Measurements from ENCODE around the gene RHCG. TPM values are rescaled to one million over a fixed set of nuclear protein-coding genes. Genes with fewer than 3 reads are reported as not detected.

RHCG gene
- total RNA-seq, 2 experiments from 2014 or later: not detected

DNA sequence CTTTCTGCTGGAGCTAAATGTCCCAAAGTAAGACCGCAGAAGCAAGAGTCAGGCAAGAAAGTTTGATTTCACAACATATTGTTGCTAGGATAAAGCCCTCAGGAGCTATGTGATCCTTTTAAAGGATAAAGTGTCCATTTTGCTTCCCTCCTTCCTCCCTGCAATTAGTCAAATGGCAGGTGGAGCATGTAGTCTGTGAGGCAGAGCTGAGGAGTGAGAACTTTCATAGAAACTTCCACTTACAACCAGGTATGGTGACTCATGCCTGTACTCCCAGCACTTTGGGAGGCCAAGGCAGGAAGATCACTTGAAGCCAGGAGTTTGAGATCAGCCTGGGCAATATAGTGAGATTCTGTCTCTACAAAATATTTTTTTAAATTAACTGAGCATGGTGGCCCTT is 25.2 kb upstream of the RHCG start:
- Histone ChIP-seq H3K4me3 (ENCODE audit: low read depth, low read length, poor library complexity, severe bottlenecking) (no peak overlapping the region), H3K27ac (ENCODE audit: low read depth, low read length, poor library complexity, severe bottlenecking) (no peak overlapping the region), H3K4me2 (ENCODE audit: low read length) (no peak overlapping the region), H3K9me3 (ENCODE audit: low read length) (no peaks in the 10 kb centered on the region), H4K20me1 (ENCODE audit: insufficient read depth, low read length) (no peaks in the 10 kb centered on the region), H3K79me2 (ENCODE audit: insufficient read depth, low read depth, low read length) (no peaks in the 10 kb centered on the region), H3K9me2 (ENCODE audit: insufficient read depth, low read length) (no peaks in the 10 kb centered on the region), H2AFZ (ENCODE audit: low read length) (no peak overlapping the region), H3K4me1 (ENCODE audit: insufficient read depth, low read length, poor library complexity, severe bottlenecking) (no peaks in the 10 kb centered on the region), H3K36me3 (ENCODE audit: insufficient read depth, low read length) (no peaks in the 10 kb centered on the region)
- no peak for DNase-seq (ENCODE audit: low spot score)
- no TSS peak for BruUV-seq (replicated peaks)
- TF ChIP-seq EZH2phosphoT487 (IDR thresholded peaks at IDR 0.05; ENCODE audit: borderline replicate concordance, low read depth, low read length): no peak
- no peak for TF ChIP-seq CTCF (conservative IDR thresholded peaks at IDR 0.05; ENCODE audit: low read length)
- ChIA-PET CTCF (ENCODE audit: unreplicated experiment) (no interaction called here), POLR2A (interaction anchor here (1.0 kb wide), 2 partner anchors 9 to 54 kb away, joined by 4 read pairs; partner anchors contain the start of gene TICRR)
- intact Hi-C loops (cut with micrococcal nuclease; ENCODE audit: unreplicated experiment): no loop called here

DNA sequence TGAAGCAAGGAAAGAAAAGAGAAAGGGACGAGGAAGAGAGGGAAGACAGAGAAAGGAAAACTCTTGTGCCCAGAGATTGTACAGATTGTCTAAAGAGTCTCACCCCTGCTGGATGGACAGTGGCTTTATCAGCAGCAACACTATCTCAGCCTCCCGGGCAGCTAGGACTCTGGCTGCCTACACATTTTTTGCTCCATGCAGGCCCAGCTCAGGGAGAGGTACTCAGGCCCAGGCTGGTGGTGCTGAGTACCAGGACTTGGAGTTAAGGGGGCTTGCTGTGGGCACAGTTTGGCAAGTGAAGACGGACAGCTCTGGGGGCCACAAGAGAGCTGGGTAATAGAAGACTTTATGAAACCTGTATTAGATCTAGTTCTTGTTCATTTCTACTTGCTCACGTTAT is 19.1 kb upstream of the RHCG start:
- Histone ChIP-seq H3K4me1 (ENCODE audit: insufficient read depth, low read length, poor library complexity, severe bottlenecking) (no peaks in the 10 kb centered on the region), H3K4me2 (ENCODE audit: low read length) (no peak overlapping the region), H4K20me1 (ENCODE audit: insufficient read depth, low read length) (no peaks in the 10 kb centered on the region), H3K4me3 (ENCODE audit: low read depth, low read length, poor library complexity, severe bottlenecking) (no peak overlapping the region), H3K36me3 (ENCODE audit: insufficient read depth, low read length) (no peaks in the 10 kb centered on the region), H3K79me2 (ENCODE audit: insufficient read depth, low read depth, low read length) (no peaks in the 10 kb centered on the region), H2AFZ (ENCODE audit: low read length) (no peak overlapping the region), H3K9me2 (ENCODE audit: insufficient read depth, low read length) (no peaks in the 10 kb centered on the region), H3K27ac (ENCODE audit: low read depth, low read length, poor library complexity, severe bottlenecking) (no peak overlapping the region), H3K9me3 (ENCODE audit: low read length) (no peaks in the 10 kb centered on the region)
- CTCF ChIA-PET (ENCODE audit: unreplicated experiment): no interaction called here
- POLR2A ChIA-PET: no interaction called here
- TF ChIP-seq CTCF (conservative IDR thresholded peaks at IDR 0.05; ENCODE audit: low read length) (no peak), EZH2phosphoT487 (IDR thresholded peaks at IDR 0.05; ENCODE audit: borderline replicate concordance, low read depth, low read length) (no peak)
- DNase-seq (ENCODE audit: low spot score): no peak
- intact Hi-C loops (cut with micrococcal nuclease; ENCODE audit: unreplicated experiment): no loop called here
- no TSS peak for BruUV-seq (replicated peaks)

DNA sequence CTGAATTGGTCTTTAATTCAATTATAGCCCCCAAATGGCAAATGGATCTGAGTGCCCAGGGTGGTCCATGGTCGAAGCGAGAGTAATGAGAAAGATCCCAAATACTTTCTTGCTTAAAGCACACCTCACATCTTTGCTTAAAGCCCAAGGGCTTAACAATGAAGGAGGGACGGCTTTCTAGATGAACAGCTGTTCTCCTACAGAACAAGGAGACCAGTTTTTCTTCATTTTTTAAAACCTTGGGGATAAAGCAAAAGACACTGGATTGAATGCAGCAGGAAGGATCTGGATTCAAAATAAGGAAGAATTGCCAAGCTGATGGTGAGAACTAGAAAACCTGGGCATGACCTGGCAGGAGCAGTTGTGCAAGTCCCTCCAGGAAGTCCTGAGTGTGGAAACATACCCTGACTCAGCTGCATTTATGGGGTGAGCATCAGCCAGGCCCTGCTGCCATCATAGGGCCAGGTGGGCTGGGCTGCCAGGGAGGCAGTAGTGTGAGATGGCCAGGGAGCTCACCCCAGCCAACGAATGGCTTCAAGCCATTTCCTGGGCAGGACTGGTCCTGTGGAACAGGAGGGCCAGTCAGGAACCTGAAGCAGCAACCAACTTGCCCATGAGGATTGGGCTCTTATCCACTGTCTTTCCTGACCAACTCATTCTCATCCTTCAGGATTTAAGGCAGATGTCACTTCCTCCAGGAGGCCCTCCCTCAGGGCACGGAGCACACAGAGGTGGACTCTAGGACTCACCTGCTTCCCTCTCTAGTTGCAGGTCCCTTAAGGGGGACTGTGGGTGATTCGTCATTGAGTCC is 18.4 kb upstream of the RHCG start:
- DNase-seq (ENCODE audit: low spot score): no peak
- H2AFZ ChIP-seq (ENCODE audit: low read length): no peak overlapping the region
- H3K4me2 ChIP-seq (ENCODE audit: low read length): no peak overlapping the region
- no peaks in the 10 kb centered on the region for H3K79me2 ChIP-seq (ENCODE audit: insufficient read depth, low read depth, low read length)
- H3K27ac ChIP-seq (ENCODE audit: low read depth, low read length, poor library complexity, severe bottlenecking): no peak overlapping the region
- H3K36me3 ChIP-seq (ENCODE audit: insufficient read depth, low read length): no peaks in the 10 kb centered on the region
- BruUV-seq (replicated peaks): no TSS peak
- H3K4me1 ChIP-seq (ENCODE audit: insufficient read depth, low read length, poor library complexity, severe bottlenecking): no peaks in the 10 kb centered on the region
- intact Hi-C loops (cut with micrococcal nuclease; ENCODE audit: unreplicated experiment): no loop called here
- ChIA-PET CTCF (ENCODE audit: unreplicated experiment) (no interaction called here), POLR2A (no interaction called here)
- no peak overlapping the region for H3K4me3 ChIP-seq (ENCODE audit: low read depth, low read length, poor library complexity, severe bottlenecking)
- H3K9me3 ChIP-seq (ENCODE audit: low read length): no peaks in the 10 kb centered on the region
- no peaks in the 10 kb centered on the region for H4K20me1 ChIP-seq (ENCODE audit: insufficient read depth, low read length)
- TF ChIP-seq CTCF (conservative IDR thresholded peaks at IDR 0.05; ENCODE audit: low read length) (no peak), EZH2phosphoT487 (IDR thresholded peaks at IDR 0.05; ENCODE audit: borderline replicate concordance, low read depth, low read length) (no peak)
- H3K9me2 ChIP-seq (ENCODE audit: insufficient read depth, low read length): no peaks in the 10 kb centered on the region

All from OCI-LY7 (cell line).